HepG2 (cell line): ENCODE results near the gene CDK5RAP1. TPM values are rescaled to one million over a fixed set of nuclear protein-coding genes. Genes with fewer than 3 reads are reported as not detected.

Experiments
- ATAC-seq: fragments of 200-7000 bp; cut with Tn5 transposase; 3 replicates; pipeline ENCODE4 v1.9.1; 2020; ENCODE audit warnings: mild to moderate bottlenecking, moderate library complexity
- BruUV-seq: library from RNA; stranded (reverse); fragments of 400-500 nt; replicated peaks from 2 replicates; lab custom pipeline; 2021; lab: Mats Ljungman, UMichigan
- CTCF ChIA-PET: fragments of 300-600 bp; formaldehyde crosslinking; extraction: SDS; loops from one replicate; lab custom pipeline; 2021; ENCODE audit warnings: low total read pairs, inconsistent platforms, low intra/inter-chr PET ratio; lab: Yijun Ruan, JAX
- POLR2A ChIA-PET: fragments of 350-600 bp; sonication (Branson Sonifier 250); formaldehyde crosslinking; loops from one replicate; lab custom pipeline; 2020; ENCODE audit warnings: antibody characterized with exemption, inconsistent platforms; lab: Yijun Ruan, JAX
- DNase-seq: peaks from one replicate; pipeline ENCODE4 v3.0.0-alpha.2; 2015; ENCODE audit warnings: low spot score
- FAIRE-seq: peaks from 3 replicates; lab custom pipeline; 2011; peaks lifted over from hg19 to GRCh38; lab: Jason Lieb, UNC
- H2AFZ ChIP-seq: one replicate; pipeline ENCODE4 v1.6.1; 2011; ENCODE audit warnings: low read length, inconsistent platforms
- H3K27ac ChIP-seq: fragments of 300-600 bp; 3 replicates; pipeline ENCODE4 v1.8.0; 2011; ENCODE audit warnings: mixed run types, mild to moderate bottlenecking, mixed read lengths, low read length, inconsistent platforms; ENCODE audit not compliant: insufficient read depth; ENCODE audit errors: extremely low read length
- H3K27me3 ChIP-seq, 2 experiments: fragments of 200-600 bp in 1 of 2; 2 replicates in 1 of 2; 3 replicates in 1 of 2; pipeline versions ENCODE4 v1.6.0 to v1.8.0; 2011; ENCODE audit warnings: low read length in 2 of 2, mild to moderate bottlenecking in 2 of 2, moderate library complexity in 2 of 2, inconsistent platforms in 1 of 2; ENCODE audit not compliant: insufficient read depth in 2 of 2, control insufficient read depth in 1 of 2
- H3K36me3 ChIP-seq, 2 experiments: fragments of 200-600 bp in 1 of 2; replicated peaks in 1 of 2; 2 replicates in 1 of 2; 3 replicates in 1 of 2; pipeline versions ENCODE4 v1.5.1 to v1.8.0; 2011; ENCODE audit warnings: low read length in 2 of 2, inconsistent platforms in 1 of 2; ENCODE audit not compliant: insufficient read depth in 2 of 2, control insufficient read depth in 1 of 2
- H3K4me1 ChIP-seq: 2 replicates; pipeline ENCODE4 v1.5.1; 2012; ENCODE audit warnings: low read length, inconsistent platforms; ENCODE audit not compliant: insufficient read depth
- H3K4me2 ChIP-seq: 2 replicates; pipeline ENCODE4 v1.6.0; 2011; ENCODE audit warnings: low read depth, low read length, inconsistent platforms
- H3K4me3 ChIP-seq, 3 experiments: fragments of 200-600 bp in 1 of 3; sonication (generic), shearing (Covaris generic) in 1 of 3; replicated peaks in 1 of 3; 2 replicates each; pipeline ENCODE4 v1.5.1; 2011 to 2016; ENCODE audit warnings: low read length in 3 of 3, inconsistent platforms in 2 of 3, low read depth in 2 of 3, mild to moderate bottlenecking in 2 of 3, control low read depth in 1 of 3, mixed read lengths in 1 of 3; ENCODE audit not compliant: insufficient read depth in 1 of 3
- H3K79me2 ChIP-seq: one replicate; pipeline ENCODE4 v1.6.1; 2011; ENCODE audit warnings: low read length, inconsistent platforms; ENCODE audit not compliant: insufficient read depth
- H3K9ac ChIP-seq: 2 replicates; pipeline ENCODE4 v1.6.0; 2011; ENCODE audit warnings: mild to moderate bottlenecking, low read depth, low read length, inconsistent platforms; ENCODE audit not compliant: insufficient read depth
- H3K9me3 ChIP-seq: 2 replicates; pipeline ENCODE4 v1.5.1; 2012; ENCODE audit warnings: mild to moderate bottlenecking, low read length
- H4K20me1 ChIP-seq: 2 replicates; pipeline ENCODE4 v1.6.0; 2011; ENCODE audit warnings: inconsistent platforms, mild to moderate bottlenecking, low read length, moderate library complexity; ENCODE audit not compliant: insufficient read depth
- CHD4 ChIP-seq: fragments of 200-600 bp; sonication (generic); IDR thresholded peaks from 2 replicates; pipeline ENCODE4 v1.7.0; 2017; ENCODE audit warnings: mild to moderate bottlenecking, low read length, borderline replicate concordance
- CREBL2 ChIP-seq: sonication (generic); formaldehyde crosslinking; IDR thresholded peaks from 2 replicates; pipeline ENCODE4 v1.8.1; 2023; ENCODE audit warnings: missing genetic modification reagents, mild to moderate bottlenecking, borderline replicate concordance
- DDIT3 ChIP-seq: sonication (generic); formaldehyde crosslinking; IDR thresholded peaks from 2 replicates; pipeline ENCODE4 v1.4.0; 2020; ENCODE audit warnings: mild to moderate bottlenecking, missing genetic modification reagents
- DZIP1 ChIP-seq: sonication (generic); formaldehyde crosslinking; IDR thresholded peaks from 2 replicates; pipeline ENCODE4 v1.5.0; 2020; ENCODE audit warnings: mild to moderate bottlenecking, missing genetic modification reagents
- FOXP4 ChIP-seq: sonication (generic); formaldehyde crosslinking; IDR thresholded peaks from 2 replicates; pipeline ENCODE4 v1.4.0; 2020; ENCODE audit warnings: missing genetic modification reagents
- GABPB1 ChIP-seq: IDR thresholded peaks from 2 replicates; pipeline ENCODE4 v1.6.1; 2016; ENCODE audit warnings: mild to moderate bottlenecking, missing genetic modification reagents, moderate library complexity, missing compliant biosample characterization
- HDAC2 ChIP-seq: sonication (generic); formaldehyde crosslinking; IDR thresholded peaks from 2 replicates; pipeline ENCODE4 v1.4.0; 2020; ENCODE audit warnings: missing genetic modification reagents
- RXRA ChIP-seq: sonication (generic); formaldehyde crosslinking; IDR thresholded peaks from 2 replicates; pipeline ENCODE4 v1.5.1; 2020; ENCODE audit warnings: missing genetic modification reagents
- TFE3 ChIP-seq: IDR thresholded peaks from 2 replicates; pipeline ENCODE4 v1.6.1; 2016
- XRCC5 ChIP-seq: fragments of 200-400 bp; formaldehyde crosslinking; optimal IDR thresholded peaks from 2 replicates; pipeline ENCODE3; 2017; ENCODE audit warnings: mild to moderate bottlenecking, low read length
- ZFAT ChIP-seq: sonication (generic); formaldehyde crosslinking; conservative IDR thresholded peaks from 2 replicates; pipeline ENCODE4 v1.8.1; 2023; ENCODE audit warnings: missing genetic modification reagents, inconsistent platforms
- ZMAT5 ChIP-seq: sonication (generic); formaldehyde crosslinking; IDR thresholded peaks from 2 replicates; pipeline ENCODE4 v1.5.0; 2020; ENCODE audit warnings: mild to moderate bottlenecking, low read depth, missing genetic modification reagents, borderline replicate concordance
- ZNF20 ChIP-seq: sonication (generic); formaldehyde crosslinking; IDR thresholded peaks from 2 replicates; pipeline ENCODE4 v1.4.0; 2020; ENCODE audit warnings: mild to moderate bottlenecking, moderate library complexity, missing genetic modification reagents
- ZNF225 ChIP-seq: sonication (generic); formaldehyde crosslinking; IDR thresholded peaks from 2 replicates; pipeline ENCODE4 v1.4.0; 2020; ENCODE audit warnings: mild to moderate bottlenecking, missing genetic modification reagents
- ZNF572 ChIP-seq: sonication (generic); formaldehyde crosslinking; IDR thresholded peaks from 2 replicates; pipeline ENCODE4 v1.5.1; 2020; ENCODE audit warnings: mild to moderate bottlenecking, missing genetic modification reagents
- ZNF839 ChIP-seq: sonication (generic); formaldehyde crosslinking; IDR thresholded peaks from 2 replicates; pipeline ENCODE4 v1.4.0; 2020; ENCODE audit warnings: missing genetic modification reagents, mild to moderate bottlenecking, borderline replicate concordance
- WGBS: methylation state at CpG from one replicate; pipeline ENCODE4 v1.1.6; 2017; ENCODE audit warnings: low lambda C conversion rate; 5-methylcytosine and 5-hydroxymethylcytosine counted together
- in situ Hi-C: cut with HindIII; loops from 2 replicates; pipeline ENCODE4 v1.10.0; 2017; ENCODE audit warnings: low pct_unique_long_range_greater_than_20kb; ENCODE audit not compliant: extremely low pct_ligation_motif_present
- intact Hi-C: fragments of 100-400 bp; cut with micrococcal nuclease; formaldehyde crosslinking; loops from one replicate; pipeline ENCODE4 v1.10.0; 2022; ENCODE audit not compliant: unreplicated experiment
- polyA plus RNA-seq, 8 experiments: library from polyadenylated mRNA; depleted of rRNA in 3 of 8; stranded (reverse) in 7 of 8; unstranded in 1 of 8; fragments of >200 nt; fragmentation: Illumina TruSeq in 4 of 8; extraction: Trizol in 4 of 8; gene quantifications; 2 replicates each; pipeline versions ENCODE4 v1.2.1 to v1.2.3, GENCODE V29; 2011 to 2016; ENCODE audit warnings: low read depth in 4 of 8, missing spikeins in 1 of 8, mixed read lengths in 1 of 8; ENCODE audit not compliant: insufficient read depth in 1 of 8
- total RNA-seq, 5 experiments: library from RNA; depleted of rRNA; stranded (reverse); fragments of >200 nt; fragmentation: Illumina TruSeq; extraction: Trizol; gene quantifications; 2 replicates each; pipeline ENCODE4 v1.2.3, GENCODE V29; 2016; ENCODE audit warnings: low read depth in 1 of 5

Gene CDK5RAP1
- total and polyA plus RNA-seq, 2 of the 13 experiments (the other 11 are each of a cell fraction or from before 2014, with no cell fraction given), result 53.6 to 98.2 TPM

- 94% methylated on average over 11 of the region's 11 CpGs for WGBS
Measured at GRCh38 chr20:33348136-33348937, 53.0 kb downstream of the CDK5RAP1 start.

More at GRCh38 chr20:33348136-33348937, 53.0 kb downstream of the CDK5RAP1 start:
- DNase-seq (no peak), FAIRE-seq (no peak), ATAC-seq (no peak)
- intact Hi-C loops (no loop called here), in situ Hi-C loops (no loop called here)
- Histone ChIP-seq H3K36me3 (peaks cover 0 to 4% of the 10 kb centered on the region in 2 experiments; a peak in 2 of 5 replicates), H3K4me3 (no peak overlapping the region), H3K9ac (no peak overlapping the region), H3K4me2 (no peak overlapping the region), H3K27ac (no peak overlapping the region), H3K79me2 (no peaks in the 10 kb centered on the region), H3K4me1 (peaks cover 28% of the 10 kb centered on the region), H3K9me3 (no peaks in the 10 kb centered on the region), H2AFZ (no peak overlapping the region), H3K27me3 (no peaks in the 10 kb centered on the region), H4K20me1 (no peaks in the 10 kb centered on the region)
- POLR2A ChIA-PET, result no interaction called here
- TF ChIP-seq RXRA (CRISPR knock-in tag) (no peak), DDIT3 (CRISPR knock-in tag) (no peak), GABPB1 (CRISPR knock-in tag) (no peak), XRCC5 (no peak), ZNF572 (CRISPR knock-in tag) (no peak), ZNF20 (no peak), ZNF839 (CRISPR knock-in tag) (no peak), CHD4 (no peak), ZNF225 (no peak), ZMAT5 (CRISPR knock-in tag) (no peak), HDAC2 (CRISPR knock-in tag) (no peak), TFE3 (CRISPR knock-in tag) (no peak), ZFAT (CRISPR knock-in tag) (no peak), FOXP4 (CRISPR knock-in tag) (no peak), DZIP1 (no peak), CREBL2 (CRISPR knock-in tag) (no peak)
- CTCF ChIA-PET, result no interaction called here
- no TSS peak for BruUV-seq
